ENCODE data around the gene DRD2.

DRD2 gene

DNA sequence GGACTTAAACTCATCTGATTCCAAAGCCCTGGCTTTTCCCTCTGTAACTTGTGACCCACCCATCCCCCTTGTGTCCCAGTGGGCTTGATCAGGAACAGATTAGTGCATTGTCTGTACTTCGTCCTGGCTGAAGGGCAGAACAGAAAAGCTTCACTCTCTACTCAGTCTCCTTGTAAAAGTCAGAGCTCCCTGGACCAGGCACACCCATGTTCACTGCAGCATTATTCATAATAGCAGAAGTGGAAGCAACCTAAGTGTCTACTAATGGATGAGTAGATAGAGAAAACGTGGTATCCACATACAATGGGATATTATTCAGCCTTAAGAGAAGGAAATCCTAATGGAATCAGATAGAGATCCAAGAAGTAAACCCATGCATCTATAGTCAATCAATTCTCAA is 20.7 kb downstream of the DRD2 start:
- DNase-seq (ENCODE audit: extremely low read depth, low read depth) = no peak
- no peak overlapping the region for H3K4me3 ChIP-seq (replicated peaks; ENCODE audit: low read depth, low read length)
- TF ChIP-seq, protein P1, sequence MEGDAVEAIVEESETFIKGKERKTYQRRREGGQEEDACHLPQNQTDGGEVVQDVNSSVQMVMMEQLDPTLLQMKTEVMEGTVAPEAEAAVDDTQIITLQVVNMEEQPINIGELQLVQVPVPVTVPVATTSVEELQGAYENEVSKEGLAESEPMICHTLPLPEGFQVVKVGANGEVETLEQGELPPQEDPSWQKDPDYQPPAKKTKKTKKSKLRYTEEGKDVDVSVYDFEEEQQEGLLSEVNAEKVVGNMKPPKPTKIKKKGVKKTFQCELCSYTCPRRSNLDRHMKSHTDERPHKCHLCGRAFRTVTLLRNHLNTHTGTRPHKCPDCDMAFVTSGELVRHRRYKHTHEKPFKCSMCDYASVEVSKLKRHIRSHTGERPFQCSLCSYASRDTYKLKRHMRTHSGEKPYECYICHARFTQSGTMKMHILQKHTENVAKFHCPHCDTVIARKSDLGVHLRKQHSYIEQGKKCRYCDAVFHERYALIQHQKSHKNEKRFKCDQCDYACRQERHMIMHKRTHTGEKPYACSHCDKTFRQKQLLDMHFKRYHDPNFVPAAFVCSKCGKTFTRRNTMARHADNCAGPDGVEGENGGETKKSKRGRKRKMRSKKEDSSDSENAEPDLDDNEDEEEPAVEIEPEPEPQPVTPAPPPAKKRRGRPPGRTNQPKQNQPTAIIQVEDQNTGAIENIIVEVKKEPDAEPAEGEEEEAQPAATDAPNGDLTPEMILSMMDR (IDR thresholded peaks at IDR 0.05; ENCODE audit: low read depth, low read length, missing control alignments) = no peak

DNA sequence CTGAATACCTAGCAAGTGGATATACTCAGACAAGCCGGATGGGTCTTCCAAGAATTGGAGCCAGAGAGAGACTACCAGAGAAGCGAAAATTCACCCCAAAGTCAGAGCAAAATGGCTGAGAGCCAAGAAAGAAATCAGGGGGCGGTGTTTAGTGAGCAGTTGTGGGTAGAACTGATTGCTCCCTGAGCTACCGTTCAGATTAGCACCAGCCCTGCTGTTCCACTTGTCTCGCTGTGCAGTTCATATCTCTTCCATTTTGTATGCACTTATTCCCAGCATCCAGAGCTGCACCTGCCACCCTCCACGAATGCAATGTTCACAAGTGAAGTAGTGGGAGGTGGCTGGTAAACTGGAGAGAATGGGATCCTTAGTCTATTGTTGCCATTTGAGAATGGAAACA is 25.5 kb downstream of the DRD2 start:
- TF ChIP-seq, protein P1 (IDR thresholded peaks at IDR 0.05; ENCODE audit: low read depth, low read length, missing control alignments) = no peak
- DNase-seq (ENCODE audit: extremely low read depth, low read depth) = no peak
- H3K4me3 ChIP-seq (replicated peaks; ENCODE audit: low read depth, low read length) = no peak overlapping the region

DNA sequence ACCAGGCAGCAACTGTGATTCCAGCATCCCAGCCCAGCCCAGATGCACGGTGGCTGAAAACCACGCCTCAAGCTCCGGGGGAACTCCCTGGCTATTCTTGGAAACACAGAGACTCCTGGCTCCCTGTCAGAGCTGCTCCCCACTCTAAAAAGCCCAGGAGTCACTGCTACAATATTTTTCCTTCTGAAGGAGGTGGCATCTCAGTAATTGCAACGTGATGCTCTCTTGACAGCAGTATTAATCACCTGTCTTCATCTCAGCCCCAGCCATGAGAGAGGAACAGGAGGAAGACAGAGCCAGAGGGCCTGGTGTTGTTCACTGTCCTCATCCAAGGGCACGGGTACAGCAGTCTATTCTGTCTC is 26.9 kb downstream of the DRD2 start:
- TF ChIP-seq, protein P1 (IDR thresholded peaks at IDR 0.05; ENCODE audit: low read depth, low read length, missing control alignments) = no peak
- DNase-seq (ENCODE audit: extremely low read depth, low read depth) = no peak
- H3K4me3 ChIP-seq (replicated peaks; ENCODE audit: low read depth, low read length) = no peak overlapping the region

DNA sequence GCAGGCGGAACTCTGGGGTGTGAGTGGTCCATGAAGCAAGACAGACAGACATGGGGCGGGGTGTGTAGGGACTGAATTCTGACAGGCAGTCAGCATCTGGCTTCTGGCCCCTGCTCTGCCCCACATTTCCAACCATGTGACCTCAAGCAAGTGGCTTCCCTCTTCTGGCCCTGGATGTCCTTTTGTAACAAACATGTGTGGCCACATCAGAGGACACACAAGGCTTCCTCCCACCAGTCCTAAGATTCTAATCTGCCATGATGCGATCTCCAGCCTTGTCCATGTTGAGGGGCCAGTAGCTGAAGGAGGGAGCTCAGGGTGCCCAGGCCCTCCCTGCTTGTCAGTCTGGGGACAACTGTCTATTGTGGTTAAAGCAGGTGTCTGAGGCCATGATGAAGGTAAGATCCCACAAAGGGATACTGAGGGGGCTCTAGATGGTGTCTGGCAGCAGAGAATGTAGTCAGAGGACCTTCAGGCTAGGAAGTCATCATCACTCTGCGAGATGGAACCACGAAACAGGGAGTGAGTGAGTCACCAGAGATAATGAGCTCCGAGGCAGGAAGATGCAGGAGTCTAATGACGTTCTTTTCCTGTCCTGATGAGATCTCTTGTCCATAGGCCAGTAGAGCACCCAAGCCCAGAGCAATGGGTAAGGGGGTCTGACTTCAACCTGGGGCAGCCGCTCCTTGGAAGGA is 27.4 kb downstream of the DRD2 start:
- H3K4me3 ChIP-seq (replicated peaks; ENCODE audit: low read depth, low read length) = no peak overlapping the region
- DNase-seq (ENCODE audit: extremely low read depth, low read depth) = no peak
- TF ChIP-seq, protein P1 (IDR thresholded peaks at IDR 0.05; ENCODE audit: low read depth, low read length, missing control alignments) = no peak

DNA sequence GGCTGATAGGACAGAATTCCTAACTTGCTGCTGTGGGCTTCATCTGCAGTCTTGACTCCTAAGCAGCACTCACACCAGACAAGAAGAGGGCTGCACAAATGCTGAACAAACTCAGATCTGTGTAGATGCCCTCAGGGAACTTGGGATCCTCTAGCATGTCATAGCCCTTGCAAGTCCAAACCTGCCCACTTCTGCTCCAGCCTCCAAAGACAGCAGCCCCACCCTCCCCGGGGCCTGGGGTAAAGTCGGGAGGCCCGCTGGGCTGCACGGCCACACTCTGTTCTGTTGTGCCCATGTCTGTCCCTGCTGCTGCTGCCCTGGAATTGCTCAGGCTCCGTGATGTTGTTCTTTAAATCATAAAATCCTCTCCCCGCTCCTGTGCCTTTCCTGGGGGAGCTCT is 28.3 kb downstream of the DRD2 start:
- H3K4me3 ChIP-seq (replicated peaks; ENCODE audit: low read depth, low read length) = no peak overlapping the region
- TF ChIP-seq, protein P1 (IDR thresholded peaks at IDR 0.05; ENCODE audit: low read depth, low read length, missing control alignments) = no peak
- DNase-seq (ENCODE audit: extremely low read depth, low read depth) = no peak

DNA sequence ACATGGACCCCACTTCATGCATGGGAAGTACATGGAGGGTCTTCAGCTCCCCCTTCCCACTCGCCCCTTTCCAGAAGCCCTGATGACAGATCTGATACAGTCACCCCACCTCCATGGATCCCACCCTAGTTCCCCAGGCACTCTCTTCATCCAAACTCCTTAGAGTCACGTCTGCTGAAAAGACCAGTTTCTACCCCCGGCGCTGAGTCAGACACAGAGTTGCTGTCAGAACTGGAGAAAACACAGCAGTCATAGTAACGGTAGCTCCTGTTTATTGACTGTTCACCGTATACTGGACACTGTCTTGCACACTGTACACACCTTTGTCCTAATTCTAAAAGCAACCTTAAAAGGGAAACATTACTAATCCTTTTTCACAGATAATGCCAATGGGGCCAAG is 29.1 kb downstream of the DRD2 start:
- no peak for DNase-seq (ENCODE audit: extremely low read depth, low read depth)
- TF ChIP-seq, protein P1 (IDR thresholded peaks at IDR 0.05; ENCODE audit: low read depth, low read length, missing control alignments) = no peak
- H3K4me3 ChIP-seq (replicated peaks; ENCODE audit: low read depth, low read length) = no peak overlapping the region

Measured in HFF-Myc (cell line).